HL-60 (cell line): ENCODE results near the gene SPEM1.

Experiments used
- CTCF ChIP-seq: IDR thresholded peaks from one replicate; pipeline ENCODE4 v1.5.1; 2011; ENCODE audit warnings: low read length, control low read depth, inconsistent platforms; ENCODE audit not compliant: insufficient read depth
- POLR2AphosphoS5 ChIP-seq: IDR thresholded peaks from 2 replicates; pipeline ENCODE4 v1.6.1; 2012; ENCODE audit warnings: low read depth
- SPI1 ChIP-seq: IDR thresholded peaks from 2 replicates; pipeline ENCODE4 v1.6.1; 2012; ENCODE audit warnings: low read depth, mild to moderate bottlenecking, borderline replicate concordance

DNA sequence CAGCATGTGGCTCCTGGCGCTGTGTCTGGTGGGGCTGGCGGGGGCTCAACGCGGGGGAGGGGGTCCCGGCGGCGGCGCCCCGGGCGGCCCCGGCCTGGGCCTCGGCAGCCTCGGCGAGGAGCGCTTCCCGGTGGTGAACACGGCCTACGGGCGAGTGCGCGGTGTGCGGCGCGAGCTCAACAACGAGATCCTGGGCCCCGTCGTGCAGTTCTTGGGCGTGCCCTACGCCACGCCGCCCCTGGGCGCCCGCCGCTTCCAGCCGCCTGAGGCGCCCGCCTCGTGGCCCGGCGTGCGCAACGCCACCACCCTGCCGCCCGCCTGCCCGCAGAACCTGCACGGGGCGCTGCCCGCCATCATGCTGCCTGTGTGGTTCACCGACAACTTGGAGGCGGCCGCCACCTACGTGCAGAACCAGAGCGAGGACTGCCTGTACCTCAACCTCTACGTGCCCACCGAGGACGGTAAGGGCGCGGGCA lies 11.8 kb upstream of the SPEM1 start:
- TF ChIP-seq CTCF (no peak), SPI1 (no peak), POLR2AphosphoS5 (no peak)
